NB4 (cell line): ENCODE results near the gene ALG8.
A peak's percentile ranks its signal among the peaks of the same experiment; 100 is the strongest.
"Not testable (repeated sequence)": the region's sequence is repeated elsewhere in the genome, so short reads cannot be mapped to it uniquely, and the experiment has no call there.

ENCODE experiments used
- DNase-seq: peaks from one replicate; pipeline ENCODE4 v3.0.0; 2010; ENCODE audit warnings: low read depth
- H3K4me3 ChIP-seq: one replicate; pipeline ENCODE4 v1.5.1; 2011; ENCODE audit warnings: mild to moderate bottlenecking, low read depth, low read length, moderate library complexity
- CTCF ChIP-seq: IDR thresholded peaks from one replicate; pipeline ENCODE4 v1.5.1; 2012; ENCODE audit warnings: low read depth, low read length
- MAX ChIP-seq: IDR thresholded peaks from 2 replicates; pipeline ENCODE4 v1.6.1; 2011; ENCODE audit warnings: low read depth, low read length
- MYC ChIP-seq: IDR thresholded peaks from 2 replicates; pipeline ENCODE4 v1.6.1; 2011; ENCODE audit warnings: low read depth, low read length
- POLR2A ChIP-seq: IDR thresholded peaks from 2 replicates; pipeline ENCODE4 v1.6.1; 2011; ENCODE audit warnings: mild to moderate bottlenecking; ENCODE audit not compliant: insufficient read length; ENCODE audit errors: extremely low read depth

Gene ALG8

GRCh38 chr11:78085972-78086371 lies 53.5 kb downstream of the ALG8 start:
- H3K4me3 ChIP-seq: no peak overlapping the region
- TF ChIP-seq CTCF: no peak
- no peak for TF ChIP-seq MYC
- no peak for TF ChIP-seq MAX
- no peak for TF ChIP-seq POLR2A
- DNase-seq: no peak

- not testable (repeated sequence) for DNase-seq, H3K4me3 ChIP-seq
These were observed 54.9 kb downstream of the ALG8 start for GRCh38 chr11:78084506-78084905.

GRCh38 chr11:78083021-78083420 lies 56.4 kb downstream of the ALG8 start:
- TF ChIP-seq POLR2A (no peak), CTCF (no peak), MAX (no peak)
- no peak for DNase-seq
- H3K4me3 ChIP-seq: no peak overlapping the region

GRCh38 chr11:78082146-78082545 lies 57.3 kb downstream of the ALG8 start:
- no peak for TF ChIP-seq POLR2A
- TF ChIP-seq MAX: no peak
- no peak for TF ChIP-seq MYC
- no peak for TF ChIP-seq CTCF
- DNase-seq: no peak

GRCh38 chr11:78081583-78081982 lies 57.8 kb downstream of the ALG8 start:
- no peak for DNase-seq
- TF ChIP-seq MAX (no peak), MYC (no peak)
- H3K4me3 ChIP-seq: no peak overlapping the region

More at GRCh38 chr11:78082146-78082545, 57.3 kb downstream of the ALG8 start:
- no peak overlapping the region for H3K4me3 ChIP-seq

- DNase-seq: peak; percentile 54
- no peak overlapping the region for H3K4me3 ChIP-seq
- TF ChIP-seq POLR2A (no peak), MYC (no peak), MAX (no peak), CTCF (no peak)
These were observed 58.5 kb downstream of the ALG8 start for GRCh38 chr11:78080818-78081495.

GRCh38 chr11:78080084-78080817 lies 59.2 kb downstream of the ALG8 start:
- no peak for DNase-seq
- no peak for TF ChIP-seq CTCF
- TF ChIP-seq MYC: no peak
- no peak for TF ChIP-seq POLR2A
- no peak for TF ChIP-seq MAX
- H3K4me3 ChIP-seq: peak overlapping the region; percentile 91
